IPS-NIHi7 (cell line): ENCODE results near the gene FAM50B.

Experiments
- DNase-seq: peaks from one replicate; pipeline ENCODE4 v3.0.0; 2012; ENCODE audit warnings: mixed read lengths; ENCODE audit errors: extremely low spot score

The FAM50B gene

GRCh38 chr6:3893917-3894316 lies 44.7 kb downstream of the FAM50B start:
- DNase-seq, result no peak

- no peak for DNase-seq
These were observed 45.6 kb downstream of the FAM50B start for GRCh38 chr6:3894590-3895311.

GRCh38 chr6:3895312-3895653 lies 46.1 kb downstream of the FAM50B start:
- peak; percentile 37 for DNase-seq

- DNase-seq, result no peak
These were observed 46.6 kb downstream of the FAM50B start for GRCh38 chr6:3895805-3896204.

GRCh38 chr6:3898265-3898994 lies 49.3 kb downstream of the FAM50B start:
- DNase-seq, result no peak

- no peak for DNase-seq
These were observed 49.9 kb downstream of the FAM50B start for GRCh38 chr6:3899061-3899460.

GRCh38 chr6:3899970-3900439 lies 50.8 kb downstream of the FAM50B start:
- DNase-seq, result no peak
